ENCODE measurements around the gene ZNF239.

ZNF239 gene

GRCh38 chr10:43524434-43525247 lies 49.8 kb downstream of the ZNF239 start:
- H3K27ac ChIP-seq (replicated peaks; ENCODE audit: low read length) = no peak overlapping the region
- no peak overlapping the region for H2AFZ ChIP-seq (ENCODE audit: low read length)
- no peak for DNase-seq (ENCODE audit: low spot score)
- no peak overlapping the region for H2AK5ac ChIP-seq (ENCODE audit: low read depth, low read length)
- no peak overlapping the region for H3K4ac ChIP-seq (ENCODE audit: low read length)
- H2BK120ac ChIP-seq (ENCODE audit: low read depth, low read length) = no peak overlapping the region
- no peak overlapping the region for H2BK15ac ChIP-seq (ENCODE audit: low read length)
- no peak overlapping the region for H3K14ac ChIP-seq (ENCODE audit: low read length)
- H4K91ac ChIP-seq (ENCODE audit: low read depth, low read length, poor library complexity) = no peak overlapping the region
- H3K4me3 ChIP-seq (ENCODE audit: low read length in 2 of 2) = no peak overlapping the region
- no peaks in the 10 kb centered on the region for H3K79me1 ChIP-seq (ENCODE audit: low read depth, low read length)
- H4K8ac ChIP-seq (ENCODE audit: low read depth, low read length) = no peak overlapping the region
- H3K9me3 ChIP-seq (replicated peaks in 1 of 2; ENCODE audit: control insufficient read depth in 2 of 2, insufficient read depth in 1 of 2, low read depth in 1 of 2, low read length in 2 of 2) = peaks cover 9 to 27% of the 10 kb centered on the region in 2 donors
- H3K27me3 ChIP-seq (ENCODE audit: control insufficient read depth in 3 of 3, insufficient read depth in 3 of 3, low read depth in 1 of 3, low read length in 3 of 3) = no peaks in the 10 kb centered on the region
- no peaks in the 10 kb centered on the region for H3K36me3 ChIP-seq (replicated peaks in 1 of 2; ENCODE audit: control insufficient read depth in 2 of 2, insufficient read depth in 2 of 2, low read length in 2 of 2)
- H2BK5ac ChIP-seq (ENCODE audit: low read length) = no peak overlapping the region
- H3K23ac ChIP-seq (ENCODE audit: low read depth, low read length, poor library complexity) = no peak overlapping the region
- no CpG with 5 or more reads among the region's 1 CpG for WGBS, 2 donors (ENCODE audit: extremely low coverage in 2 of 2, insufficient read length in 2 of 2, insufficient replicate concordance in 1 of 2)
- H2BK12ac ChIP-seq (ENCODE audit: low read length) = no peak overlapping the region
- H3K9ac ChIP-seq (ENCODE audit: low read depth, low read length, poor library complexity) = no peak overlapping the region
- H3K4me1 ChIP-seq (ENCODE audit: control insufficient read depth in 2 of 2, insufficient read depth in 1 of 2, low read depth in 1 of 2, low read length in 2 of 2) = no peaks in the 10 kb centered on the region
- H3K18ac ChIP-seq (ENCODE audit: low read length) = no peak overlapping the region
- H3K4me2 ChIP-seq (ENCODE audit: insufficient read depth, low read length, poor library complexity, severe bottlenecking) = no peak overlapping the region
